GM18502 (cell line): ENCODE results near the gene TNFRSF13B.
A peak's percentile ranks its signal among the peaks of the same experiment; 100 is the strongest.
"Not testable (repeated sequence)": the region's sequence is repeated elsewhere in the genome, so short reads cannot be mapped to it uniquely, and the experiment has no call there.

ENCODE experiments used
- ATAC-seq: cut with Tn5 transposase; IDR thresholded peaks from one replicate; pipeline ENCODE4 v1.9.1; 2021; ENCODE audit warnings: mild to moderate bottlenecking; ENCODE audit not compliant: unreplicated experiment, poor library complexity

Gene TNFRSF13B

DNA sequence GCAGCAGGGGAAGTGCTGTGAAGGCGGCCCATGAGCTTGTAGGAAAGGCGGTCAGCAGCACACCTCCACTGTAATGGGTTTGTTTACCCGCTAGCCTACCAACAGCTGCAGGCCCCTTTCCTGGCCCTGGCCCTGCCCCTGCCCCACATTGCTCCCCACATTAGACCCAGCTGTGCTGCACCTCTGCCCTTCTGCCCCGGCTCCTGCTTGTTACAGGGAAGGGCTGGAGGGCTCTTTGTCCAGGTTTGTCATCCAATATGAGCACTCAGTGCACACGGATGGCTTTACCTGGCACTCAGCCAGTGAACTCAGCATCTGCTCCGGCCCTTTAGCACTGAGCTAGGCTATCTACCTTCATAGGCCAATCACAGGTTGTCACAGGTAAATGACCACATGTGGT lies 36.0 kb upstream of the TNFRSF13B start:
- not testable (repeated sequence) for ATAC-seq

- not testable (repeated sequence) for ATAC-seq
These were observed 33.2 kb upstream of the TNFRSF13B start for GRCh38 chr17:17004997-17005614.

GRCh38 chr17:17004251-17004996 lies 32.5 kb upstream of the TNFRSF13B start:
- ATAC-seq = no peak

- ATAC-seq = not testable (repeated sequence)
These were observed 31.1 kb upstream of the TNFRSF13B start for GRCh38 chr17:17002731-17003715.

GRCh38 chr17:17001874-17002520 lies 30.1 kb upstream of the TNFRSF13B start:
- ATAC-seq = peak; percentile 64

GRCh38 chr17:17001076-17001777 lies 29.3 kb upstream of the TNFRSF13B start:
- ATAC-seq = no peak

GRCh38 chr17:16999931-17000625 lies 28.2 kb upstream of the TNFRSF13B start:
- ATAC-seq = no peak

- ATAC-seq = no peak
These were observed 25.9 kb upstream of the TNFRSF13B start for GRCh38 chr17:16997514-16998429.

DNA sequence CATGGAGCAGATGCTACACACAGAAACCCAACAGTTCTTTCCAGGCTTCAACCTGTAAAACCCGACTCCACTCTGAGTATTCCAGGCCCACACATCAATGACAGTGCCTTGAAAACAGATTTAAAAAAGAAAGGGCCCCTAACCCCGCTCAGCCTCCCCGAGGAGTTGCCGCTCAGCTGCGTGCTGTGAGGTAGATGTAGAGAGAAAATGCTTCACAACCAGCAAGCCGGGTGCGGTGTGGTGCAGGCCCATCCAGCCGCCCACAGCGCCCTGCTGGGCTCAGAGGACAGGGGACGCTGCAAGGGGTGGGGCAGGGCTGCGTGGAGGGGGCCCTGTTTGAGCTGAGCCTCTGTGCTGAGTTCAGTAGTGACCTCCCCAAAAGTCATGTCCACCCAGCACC lies 24.8 kb upstream of the TNFRSF13B start:
- ATAC-seq = not testable (repeated sequence)

DNA sequence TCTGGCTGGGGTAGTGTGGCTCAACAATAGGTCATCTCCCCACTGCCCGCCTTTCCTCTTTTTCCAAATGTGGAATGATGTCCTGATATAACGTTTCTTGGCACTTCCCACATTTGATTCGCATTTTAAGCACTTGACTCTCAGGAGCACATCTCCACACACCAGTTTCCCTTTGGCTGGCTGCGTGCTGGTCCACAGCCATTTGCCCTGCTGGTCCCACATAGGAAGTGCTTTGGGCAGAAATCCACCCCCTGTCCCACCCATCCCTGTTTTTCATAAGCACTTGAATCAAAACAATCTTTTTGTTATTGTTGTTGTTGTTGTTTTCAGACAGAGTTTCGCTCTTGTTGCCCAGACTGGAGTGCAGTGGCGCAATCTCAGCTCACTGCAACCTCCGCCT lies 24.0 kb upstream of the TNFRSF13B start:
- no peak for ATAC-seq

- ATAC-seq = no peak
These were observed 22.7 kb upstream of the TNFRSF13B start for GRCh38 chr17:16994631-16995030.

DNA sequence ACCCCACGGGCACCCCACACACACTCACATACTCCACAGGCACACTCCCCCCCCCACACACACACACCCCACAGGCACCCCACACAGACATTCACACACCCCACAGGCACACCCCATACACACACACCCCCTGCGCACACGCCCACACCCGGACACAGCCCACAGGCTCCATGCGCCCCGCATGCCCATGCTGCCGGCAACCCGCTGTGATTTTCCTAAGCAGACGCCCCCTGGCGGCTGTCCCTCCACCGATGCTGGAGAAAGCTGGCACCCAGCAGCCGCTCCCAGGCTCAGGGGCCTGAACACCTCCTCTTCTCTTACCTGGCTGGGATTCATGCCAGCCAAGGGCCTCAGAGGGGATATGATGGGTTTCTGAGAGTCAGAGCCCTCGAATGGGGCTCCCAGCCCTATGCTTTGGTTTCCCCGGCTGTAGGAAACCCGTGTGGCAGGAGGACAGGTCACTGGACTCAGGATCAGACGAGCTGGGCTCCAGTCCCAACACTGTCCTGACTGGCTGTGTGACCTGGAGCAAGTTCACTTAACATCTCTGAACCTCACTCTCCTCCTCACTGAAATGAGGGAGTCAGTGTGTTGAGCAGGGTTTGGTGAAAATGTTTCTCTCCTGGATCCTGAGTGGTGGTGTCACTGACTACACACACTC lies 19.6 kb upstream of the TNFRSF13B start:
- ATAC-seq = no peak

DNA sequence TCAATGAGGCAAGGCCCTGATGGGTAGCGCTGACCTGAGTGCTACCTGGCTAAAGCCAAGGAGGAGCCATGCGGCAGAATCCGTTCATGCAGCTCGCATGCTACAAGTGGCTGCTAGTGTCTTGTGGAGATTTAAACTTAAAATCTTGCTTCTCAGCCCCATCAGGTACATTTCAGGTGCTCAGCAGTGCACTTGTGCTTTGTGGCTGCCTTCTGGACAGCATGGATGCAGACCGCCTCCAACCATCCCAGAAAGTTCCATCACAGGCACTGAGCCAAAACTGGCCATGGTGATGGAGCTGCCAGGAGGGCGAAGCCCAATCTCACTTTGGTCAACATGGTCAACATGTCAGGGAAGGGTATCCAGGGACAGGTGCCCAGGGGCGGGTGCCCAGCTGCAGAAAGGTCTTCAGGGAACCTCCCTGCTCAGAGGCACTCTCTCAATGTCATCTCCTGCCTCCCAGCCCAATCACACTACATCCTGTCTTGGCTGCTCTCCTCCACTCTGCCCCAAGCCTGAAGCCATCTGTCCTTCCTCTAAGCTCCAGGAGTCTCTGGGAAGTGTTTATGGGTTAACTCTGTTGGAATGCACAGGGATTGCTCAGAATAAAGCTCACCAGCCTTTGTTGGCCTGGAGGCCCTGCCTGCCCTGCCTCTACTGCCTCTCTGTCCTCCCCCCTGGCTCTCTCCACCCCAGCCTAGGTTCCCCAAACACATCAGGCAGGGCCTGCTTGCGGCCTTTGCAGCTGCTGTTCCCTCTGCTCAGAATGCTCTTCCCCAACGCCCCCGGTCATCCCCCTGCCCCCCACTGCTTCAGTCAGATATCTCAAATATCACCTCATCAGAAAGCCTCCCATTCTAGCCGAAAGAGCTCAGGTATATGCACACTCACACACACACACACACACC lies 18.3 kb upstream of the TNFRSF13B start:
- ATAC-seq = no peak

GRCh38 chr17:16989230-16989952 lies 17.5 kb upstream of the TNFRSF13B start:
- ATAC-seq = peak; percentile 35

DNA sequence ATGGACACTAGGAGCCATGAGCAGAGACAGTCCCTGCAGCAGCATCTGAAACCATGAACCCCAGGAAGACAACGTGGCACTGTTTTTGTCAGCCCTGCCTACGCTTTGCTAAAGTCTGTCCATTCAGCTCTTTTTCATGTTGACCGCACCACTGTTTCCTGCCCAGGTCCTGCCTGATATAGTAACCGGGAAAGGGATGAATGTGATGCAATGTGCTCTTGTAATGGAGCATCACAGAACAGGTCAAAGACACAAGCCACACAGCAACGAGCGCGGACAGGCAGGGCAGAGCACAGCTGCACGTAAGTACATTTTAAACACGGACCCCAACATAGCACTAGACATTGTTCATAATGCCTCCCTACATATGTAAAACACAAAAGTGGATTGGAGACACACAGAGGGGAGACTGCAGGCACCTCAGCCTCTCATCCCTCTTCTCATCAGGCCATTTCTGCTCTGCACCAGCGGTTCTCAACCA lies 16.9 kb upstream of the TNFRSF13B start:
- ATAC-seq = peak; percentile 8
